H1 (cell line): Measurements from ENCODE around the gene RNF225. TPM values are rescaled to one million over a fixed set of nuclear protein-coding genes. Genes with fewer than 3 reads are reported as not detected.

Experiments
- CTCF ChIA-PET: fragments of 300-600 bp; sonication (Branson Sonifier 250); formaldehyde crosslinking; loops from one replicate; lab custom pipeline; 2021; ENCODE audit not compliant: partially characterized antibody; lab: Charles Lee
- POLR2A ChIA-PET: fragments of 300-600 bp; sonication (Branson Sonifier 250); formaldehyde crosslinking; loops from one replicate; lab custom pipeline; 2021; ENCODE audit warnings: inconsistent platforms; ENCODE audit not compliant: partially characterized antibody; lab: Charles Lee
- DNase-seq, 2 experiments: peaks; one replicate each; pipeline versions ENCODE4 v3.0.0 to v3.0.0-alpha.2; 2010 to 2022; ENCODE audit warnings: low spot score in 2 of 2, low read depth in 1 of 2, mixed read lengths in 1 of 2
- FAIRE-seq: peaks from 2 replicates; lab custom pipeline; 2011; peaks lifted over from hg19 to GRCh38; lab: Jason Lieb, UNC
- H2AFZ ChIP-seq: 2 replicates; pipeline ENCODE4 v1.8.1; 2012; ENCODE audit warnings: low read length, inconsistent platforms
- H2AK5ac ChIP-seq: 2 replicates; pipeline ENCODE4 v1.6.1; 2013; ENCODE audit warnings: low read depth, low read length
- H2BK120ac ChIP-seq: replicated peaks from 2 replicates; pipeline ENCODE3; 2013; ENCODE audit warnings: low read depth, low read length, inconsistent platforms
- H2BK12ac ChIP-seq: 2 replicates; pipeline ENCODE4 v1.6.1; 2013; ENCODE audit warnings: low read depth, low read length
- H2BK15ac ChIP-seq: 2 replicates; pipeline ENCODE4 v1.6.1; 2013; ENCODE audit warnings: low read length
- H2BK20ac ChIP-seq: 2 replicates; pipeline ENCODE4 v1.6.1; 2013; ENCODE audit warnings: low read length
- H2BK5ac ChIP-seq: 2 replicates; pipeline ENCODE4 v1.6.1; 2013; ENCODE audit warnings: low read depth, low read length
- H3K14ac ChIP-seq: 2 replicates; pipeline ENCODE4 v1.6.1; 2013; ENCODE audit warnings: inconsistent platforms; ENCODE audit not compliant: insufficient read length
- H3K18ac ChIP-seq: 2 replicates; pipeline ENCODE4 v1.6.1; 2013; ENCODE audit warnings: low read length; ENCODE audit errors: extremely low read depth
- H3K23ac ChIP-seq: 2 replicates; pipeline ENCODE4 v1.6.1; 2013; ENCODE audit warnings: inconsistent platforms; ENCODE audit not compliant: insufficient read length
- H3K23me2 ChIP-seq: 2 replicates; pipeline ENCODE4 v1.6.1; 2013; ENCODE audit warnings: low read depth, low read length
- H3K27ac ChIP-seq: 2 replicates; pipeline ENCODE4 v1.6.1; 2011; ENCODE audit warnings: low read depth, low read length, inconsistent platforms
- H3K27me3 ChIP-seq, 4 experiments: replicated peaks in 1 of 4; 1 replicate in 1 of 4; 2 replicates in 3 of 4; pipeline versions ENCODE4 v1.6.1 to v1.8.1; 2011 to 2013; ENCODE audit warnings: low read length in 3 of 4, mild to moderate bottlenecking in 3 of 4, inconsistent platforms in 2 of 4, mixed read lengths in 2 of 4, moderate library complexity in 1 of 4; ENCODE audit not compliant: control insufficient read depth in 3 of 4, insufficient read depth in 3 of 4; ENCODE audit errors: extremely low read depth in 1 of 4
- H3K36me3 ChIP-seq, 4 experiments: 2 replicates each; pipeline versions ENCODE4 v1.6.1 to v1.8.1; 2011 to 2013; ENCODE audit warnings: mild to moderate bottlenecking in 4 of 4, low read length in 3 of 4, moderate library complexity in 2 of 4, control low read depth in 1 of 4, inconsistent platforms in 1 of 4; ENCODE audit not compliant: insufficient read depth in 4 of 4, control insufficient read depth in 2 of 4
- H3K4ac ChIP-seq: replicated peaks from 2 replicates; pipeline ENCODE3; 2013; ENCODE audit warnings: low read length, low read depth, mixed read lengths, inconsistent platforms; ENCODE audit not compliant: insufficient read length
- H3K4me1 ChIP-seq, 4 experiments: replicated peaks in 1 of 4; 1 replicate in 1 of 4; 2 replicates in 3 of 4; pipeline versions ENCODE4 v1.6.1 to v1.8.1; 2011 to 2013; ENCODE audit warnings: low read length in 3 of 4, inconsistent platforms in 2 of 4, mixed read lengths in 1 of 4; ENCODE audit not compliant: insufficient read depth in 4 of 4, control insufficient read depth in 3 of 4
- H3K4me2 ChIP-seq, 2 experiments: 2 replicates each; pipeline versions ENCODE4 v1.6.1 to v1.8.1; 2011 to 2013; ENCODE audit warnings: low read depth in 2 of 2, low read length in 2 of 2, control low read depth in 1 of 2, inconsistent platforms in 1 of 2, mild to moderate bottlenecking in 1 of 2; ENCODE audit not compliant: insufficient read depth in 1 of 2
- H3K4me3 ChIP-seq, 4 experiments: fragments of 200-600, 300-600 bp in 1 of 4; sonication (generic), shearing (Covaris generic), sonication (Bioruptor Twin) in 1 of 4; 2 replicates each; pipeline versions ENCODE4 v1.5.1 to v1.8.1; 2011 to 2016; ENCODE audit warnings: low read length in 4 of 4, low read depth in 3 of 4, control low read depth in 2 of 4, inconsistent platforms in 2 of 4, mild to moderate bottlenecking in 2 of 4, mixed read lengths in 1 of 4, moderate library complexity in 1 of 4; ENCODE audit not compliant: insufficient read depth in 2 of 4; ENCODE audit errors: extremely low read depth in 1 of 4
- H3K56ac ChIP-seq: replicated peaks from 2 replicates; pipeline ENCODE3; 2013; ENCODE audit warnings: low read depth, mild to moderate bottlenecking, mixed read lengths, low read length, inconsistent platforms; ENCODE audit not compliant: insufficient read length
- H3K79me1 ChIP-seq: 2 replicates; pipeline ENCODE4 v1.6.1; 2013; ENCODE audit warnings: low read depth, low read length, control low read depth
- H3K79me2 ChIP-seq, 2 experiments: 2 replicates each; pipeline versions ENCODE4 v1.6.1 to v1.8.1; 2012 to 2013; ENCODE audit warnings: low read length in 2 of 2, mild to moderate bottlenecking in 2 of 2, inconsistent platforms in 1 of 2; ENCODE audit not compliant: insufficient read depth in 2 of 2, control insufficient read depth in 1 of 2
- H3K9ac ChIP-seq, 4 experiments: replicated peaks in 1 of 4; 1 replicate in 1 of 4; 2 replicates in 3 of 4; pipeline versions ENCODE4 v1.6.1 to v1.8.1; 2011 to 2013; ENCODE audit warnings: low read depth in 3 of 4, low read length in 3 of 4, control low read depth in 2 of 4, mild to moderate bottlenecking in 2 of 4, moderate library complexity in 2 of 4, inconsistent platforms in 1 of 4; ENCODE audit errors: extremely low read depth in 1 of 4
- H3K9me3 ChIP-seq, 2 experiments: 2 replicates each; pipeline versions ENCODE4 v1.6.1 to v1.8.1; 2012 to 2013; ENCODE audit warnings: mild to moderate bottlenecking in 2 of 2, moderate library complexity in 2 of 2, control low read depth in 1 of 2, inconsistent platforms in 1 of 2, low read depth in 1 of 2, low read length in 1 of 2, mixed read lengths in 1 of 2; ENCODE audit not compliant: insufficient read depth in 2 of 2
- H4K20me1 ChIP-seq, 2 experiments: replicated peaks in 1 of 2; 2 replicates each; pipeline versions ENCODE3 to v1.8.1; 2011 to 2013; ENCODE audit warnings: inconsistent platforms in 2 of 2, low read length in 2 of 2, mild to moderate bottlenecking in 1 of 2; ENCODE audit not compliant: insufficient read depth in 2 of 2, control insufficient read depth in 1 of 2
- H4K5ac ChIP-seq: 2 replicates; pipeline ENCODE4 v1.6.1; 2013; ENCODE audit warnings: low read length, low read depth, mixed read lengths, inconsistent platforms; ENCODE audit not compliant: insufficient read length
- H4K8ac ChIP-seq: 2 replicates; pipeline ENCODE4 v1.8.0; 2013; ENCODE audit warnings: mild to moderate bottlenecking, moderate library complexity, low read length, inconsistent platforms; ENCODE audit not compliant: insufficient read depth; ENCODE audit errors: extremely low read depth
- H4K91ac ChIP-seq: replicated peaks from 2 replicates; pipeline ENCODE3; 2013; ENCODE audit warnings: low read length, mixed read lengths, inconsistent platforms; ENCODE audit not compliant: insufficient read length
- CTBP2 ChIP-seq: IDR thresholded peaks from 2 replicates; pipeline ENCODE4 v1.7.0; 2011; ENCODE audit warnings: borderline replicate concordance, mild to moderate bottlenecking, moderate library complexity, mixed read lengths, low read length; ENCODE audit not compliant: insufficient read depth, insufficient read length
- EP300 ChIP-seq, 2 experiments: IDR thresholded peaks; 1 replicate in 1 of 2; 2 replicates in 1 of 2; pipeline ENCODE4 v1.6.1; 2011 to 2012; ENCODE audit warnings: low read depth in 2 of 2, low read length in 2 of 2, mild to moderate bottlenecking in 2 of 2, borderline replicate concordance in 1 of 2, inconsistent platforms in 1 of 2, moderate library complexity in 1 of 2
- KDM4A ChIP-seq: IDR thresholded peaks from one replicate; pipeline ENCODE4 v1.7.1; 2012; ENCODE audit warnings: low read depth, mild to moderate bottlenecking, moderate library complexity, low read length, inconsistent platforms; ENCODE audit not compliant: severe bottlenecking
- NRF1 ChIP-seq: IDR thresholded peaks from 2 replicates; pipeline ENCODE4 v1.6.1; 2011; ENCODE audit warnings: mild to moderate bottlenecking, low read depth, low read length, improper control_type of control experiment
- POLR2AphosphoS5 ChIP-seq: IDR thresholded peaks from 2 replicates; pipeline ENCODE4 v1.6.1; 2011; ENCODE audit warnings: low read depth, low read length
- RBBP5 ChIP-seq: IDR thresholded peaks from 2 replicates; pipeline ENCODE4 v1.7.1; 2012; ENCODE audit warnings: low read depth, mild to moderate bottlenecking, inconsistent platforms, low read length, moderate library complexity, borderline replicate concordance
- SP4 ChIP-seq: IDR thresholded peaks from 2 replicates; pipeline ENCODE4 v1.6.1; 2012; ENCODE audit warnings: low read length, inconsistent platforms
- SUZ12 ChIP-seq: fragments of 200-600 bp; sonication (generic); IDR thresholded peaks from 2 replicates; pipeline ENCODE4 v1.6.1; 2012; ENCODE audit warnings: mild to moderate bottlenecking, inconsistent platforms, low read length, moderate library complexity, mixed read lengths
- TAF1 ChIP-seq: IDR thresholded peaks from 2 replicates; pipeline ENCODE4 v1.6.1; 2011; ENCODE audit warnings: mild to moderate bottlenecking, low read depth, low read length
- TAF7 ChIP-seq: optimal IDR thresholded peaks from 2 replicates; pipeline ENCODE3; 2011; ENCODE audit warnings: low read depth, mild to moderate bottlenecking, inconsistent platforms, low read length, moderate library complexity, borderline replicate concordance
- WGBS, 2 experiments: shearing (Covaris generic) in 1 of 2; methylation state at CpG; one replicate each; pipeline versions ENCODE4 v1.1.6 to v1.1.7; 2013 to 2015; ENCODE audit warnings: low lambda C conversion rate in 2 of 2, mixed read lengths in 2 of 2, inconsistent platforms in 1 of 2, low coverage in 1 of 2, missing lambda C conversion rate in 1 of 2; ENCODE audit not compliant: insufficient replicate concordance in 2 of 2, insufficient coverage in 1 of 2, insufficient read length in 1 of 2; ENCODE audit errors: extremely low coverage in 1 of 2, missing lambda C conversion rate in 1 of 2; 5-methylcytosine and 5-hydroxymethylcytosine counted together
- polyA plus RNA-seq, 7 experiments: library from polyadenylated mRNA; depleted of rRNA in 3 of 7; stranded (reverse) in 5 of 7; unstranded in 2 of 7; fragments of >200 nt in 5 of 7; fragments of 200-250 nt in 2 of 7; gene quantifications; 1 replicate in 5 of 7; 2 replicates in 1 of 7; 4 replicates in 1 of 7; pipeline versions ENCODE4 v1.2.1 to v1.2.3, GENCODE V29; 2011 to 2013; ENCODE audit warnings: missing spikeins in 2 of 7, mixed read lengths in 2 of 7
- total RNA-seq: library from RNA; stranded (reverse); fragmentation: NEBNext Ultra II Directional; extraction: Animal tissue kit (Norgen Biotek cat#: 25700); gene quantifications from 2 replicates; pipeline ENCODE4 v1.2.1, GENCODE V29; 2021
- TF ChIP-seq, protein P1 (sequence below): IDR thresholded peaks from 2 replicates; pipeline ENCODE4 v1.6.1; 2012; ENCODE audit warnings: inconsistent platforms

RNF225 gene
- total and polyA plus RNA-seq, 2 of the 8 experiments (the other 6 are each of a cell fraction or from before 2014, with no cell fraction given): 0.17 to 1.0 TPM

DNA sequence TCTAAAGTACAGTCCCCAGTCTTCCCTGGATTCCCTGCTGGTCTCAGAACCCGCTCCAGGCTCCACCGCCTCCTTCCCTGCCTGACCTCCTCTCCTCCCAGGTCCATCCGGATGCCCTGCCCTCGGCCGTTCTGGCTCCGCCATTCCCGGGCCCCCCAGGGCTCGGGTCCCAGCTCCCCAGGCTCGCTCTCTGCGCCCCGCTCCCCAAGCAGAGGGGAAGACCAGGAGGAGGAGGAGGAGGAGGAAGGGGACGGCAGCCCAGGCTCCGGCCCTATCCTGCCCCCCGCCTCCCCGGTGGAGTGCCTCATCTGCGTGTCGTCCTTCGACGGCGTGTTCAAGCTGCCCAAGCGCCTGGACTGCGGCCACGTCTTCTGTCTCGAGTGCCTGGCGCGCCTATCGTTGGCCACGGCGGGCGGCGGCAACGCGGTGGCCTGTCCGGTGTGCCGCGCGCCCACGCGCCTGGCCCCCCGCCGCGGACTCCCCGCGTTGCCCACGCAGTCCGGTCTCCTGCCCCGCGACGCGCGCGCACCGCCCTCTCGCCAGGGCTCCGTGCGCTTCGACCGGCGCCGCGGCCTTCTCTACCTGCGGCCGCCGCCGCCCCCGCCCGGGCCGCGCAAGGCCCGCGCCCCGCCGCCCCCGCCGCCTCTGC, 647 bp downstream of the RNF225 start:
- H2AFZ ChIP-seq: no peak overlapping the region
- peaks cover 2% of the 10 kb centered on the region; the same call in 1 of the 2 replicates for H3K79me1 ChIP-seq
- no peak overlapping the region for H2BK15ac ChIP-seq
- WGBS, 2 experiments: 2% methylated on average over 23 of the region's 75 CpGs; no CpG with 5 or more reads in 1 of the 2 experiments
- ChIA-PET CTCF (interaction anchor here (0.9 kb wide), 1 partner anchor 99 kb away, joined by 3 read pairs; no protein-coding TSS in a partner anchor), POLR2A (interaction anchor here (0.6 to 7.2 kb wide), 16 partner anchors 9 to 206 kb away, joined by 3 to 78 read pairs (median 7); partner anchors contain the start of genes CHMP2A, RPS5, ZNF497 and ZNF584)
- H2BK12ac ChIP-seq: no peak overlapping the region
- H3K56ac ChIP-seq: no peak overlapping the region
- peaks cover 0 to 27% (median 17%) of the 10 kb centered on the region in 4 experiments; a peak in 5 of 7 replicates for H3K4me1 ChIP-seq
- peaks cover 3 to 17% (median 11%) of the 10 kb centered on the region in 4 experiments; a peak in 6 of 7 replicates for H3K27me3 ChIP-seq
- FAIRE-seq (no peak), DNase-seq (peak in 1 of 2 experiments; percentile 82)
- no peak overlapping the region for H3K14ac ChIP-seq
- H4K91ac ChIP-seq: no peak overlapping the region
- H2BK5ac ChIP-seq: no peak overlapping the region
- H3K9me3 ChIP-seq: no peaks in the 10 kb centered on the region
- H3K4ac ChIP-seq: no peak overlapping the region
- peaks cover 12 to 34% (median 26%) of the 10 kb centered on the region in 4 experiments for H3K36me3 ChIP-seq
- H3K23me2 ChIP-seq: peaks cover 12% of the 10 kb centered on the region
- H2AK5ac ChIP-seq: no peak overlapping the region
- H3K9ac ChIP-seq: peak overlapping the region in 1 of 4 experiments; percentile 38; a peak in 2 of 7 replicates
- H4K5ac ChIP-seq: no peak overlapping the region
- no peak overlapping the region for H2BK120ac ChIP-seq
- H4K8ac ChIP-seq: peak overlapping the region; percentile 78; the same call in 1 of the 2 replicates
- peaks cover 12 to 15% of the 10 kb centered on the region in 2 experiments for H4K20me1 ChIP-seq
- peak overlapping the region; percentile 63 to 83 for H3K4me2 ChIP-seq
- peaks cover 0 to 4% of the 10 kb centered on the region in 2 experiments; a peak in 1 of 4 replicates for H3K79me2 ChIP-seq
- no peak overlapping the region for H3K23ac ChIP-seq
- peak overlapping the region; percentile 60 for H3K18ac ChIP-seq
- no peak overlapping the region for H2BK20ac ChIP-seq
- peak overlapping the region; percentile 6 to 67 (median 36) for H3K4me3 ChIP-seq
- no peak overlapping the region for H3K27ac ChIP-seq
- TF ChIP-seq RBBP5 (no peak), SUZ12 (0 out of 2 replicates have a peak, but pooled peaks have one; percentile 28), CTBP2 (no peak), TAF7 (no peak), POLR2AphosphoS5 (peak; percentile 20; the same call in 1 of the 2 replicates), EP300 (IDR thresholded peaks at IDR 0.05; ENCODE audit: borderline replicate concordance in 1 of 2, low read depth in 2 of 2, low read length in 2 of 2) (no peak), KDM4A (peak; percentile 63), SP4 (no peak), NRF1 (no peak), TAF1 (no peak)
- TF ChIP-seq, protein P1, sequence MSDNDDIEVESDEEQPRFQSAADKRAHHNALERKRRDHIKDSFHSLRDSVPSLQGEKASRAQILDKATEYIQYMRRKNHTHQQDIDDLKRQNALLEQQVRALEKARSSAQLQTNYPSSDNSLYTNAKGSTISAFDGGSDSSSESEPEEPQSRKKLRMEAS: peak; percentile 16; the same call in 1 of the 2 replicates
